SU-DHL-6 (cell line): ENCODE data around the gene KCNN3.

Experiments used
- H2AFZ ChIP-seq: fragments of 200-600 bp; sonication (generic); 2 replicates; pipeline ENCODE4 v1.6.1; 2014; ENCODE audit warnings: low read depth, mild to moderate bottlenecking, moderate library complexity, mixed read lengths, antibody characterized with exemption, low read length; ENCODE audit not compliant: severe bottlenecking
- H3F3A ChIP-seq: fragments of 200-600 bp; shearing (Covaris generic); 2 replicates; pipeline ENCODE4 v1.6.0; 2016; ENCODE audit warnings: antibody characterized with exemption, mild to moderate bottlenecking; ENCODE audit not compliant: insufficient read depth
- H3K27ac ChIP-seq: fragments of 200-600 bp; sonication (generic); 2 replicates; pipeline ENCODE4 v1.5.1; 2016; ENCODE audit warnings: low read depth, mild to moderate bottlenecking, low read length, moderate library complexity, mixed read lengths
- H3K27me3 ChIP-seq: fragments of 200-600 bp; sonication (generic), shearing (Covaris generic); 2 replicates; pipeline ENCODE4 v1.6.0; 2014; ENCODE audit warnings: mild to moderate bottlenecking, low read length
- H3K36me3 ChIP-seq: fragments of 200-600 bp; sonication (generic); 2 replicates; pipeline ENCODE4 v1.6.1; 2014; ENCODE audit warnings: mild to moderate bottlenecking, low read length, mixed read lengths
- H3K4me2 ChIP-seq: fragments of 300-600, 200-600 bp; shearing (Covaris generic), sonication (generic); 2 replicates; pipeline ENCODE4 v1.6.0; 2014; ENCODE audit warnings: low read length, low read depth, mild to moderate bottlenecking; ENCODE audit not compliant: poor library complexity, severe bottlenecking
- H3K4me3 ChIP-seq: fragments of 200-600 bp; sonication (generic); 2 replicates; pipeline ENCODE4 v1.5.1; 2014; ENCODE audit warnings: antibody characterized with exemption, low read length, mild to moderate bottlenecking, mixed read lengths; ENCODE audit not compliant: insufficient read depth, poor library complexity, severe bottlenecking
- H3K79me2 ChIP-seq: fragments of 200-600 bp; sonication (generic); 2 replicates; pipeline ENCODE4 v1.6.1; 2014; ENCODE audit warnings: mild to moderate bottlenecking, low read length, moderate library complexity; ENCODE audit not compliant: insufficient read depth
- H3K9ac ChIP-seq: fragments of 200-600 bp; sonication (generic); 2 replicates; pipeline ENCODE4 v1.7.0; 2014; ENCODE audit warnings: mild to moderate bottlenecking, low read length
- H3K9me2 ChIP-seq: fragments of 200-600 bp; sonication (generic); replicated peaks from 2 replicates; pipeline ENCODE4 v1.6.1; 2014; ENCODE audit warnings: low read length; ENCODE audit not compliant: insufficient read depth
- H3K9me3 ChIP-seq: fragments of 200-600 bp; sonication (generic); 2 replicates; pipeline ENCODE4 v1.6.1; 2014; ENCODE audit warnings: low read length, mixed read lengths; ENCODE audit not compliant: insufficient read depth
- H4K20me1 ChIP-seq: fragments of 200-600 bp; sonication (generic); 2 replicates; pipeline ENCODE4 v1.6.1; 2014; ENCODE audit warnings: low read depth, mild to moderate bottlenecking, antibody characterized with exemption, low read length, moderate library complexity, mixed read lengths
- CTCF ChIP-seq: fragments of 200-600 bp; sonication (generic); IDR thresholded peaks from one replicate; pipeline ENCODE4 v1.5.1; 2017; ENCODE audit warnings: antibody characterized with exemption, mild to moderate bottlenecking, low read length, moderate library complexity; ENCODE audit not compliant: insufficient read depth, poor library complexity, severe bottlenecking
- EZH2phosphoT487 ChIP-seq: fragments of 200-600 bp; sonication (generic), shearing (Covaris generic); conservative IDR thresholded peaks from 2 replicates; pipeline ENCODE4 v1.6.1; 2018; ENCODE audit warnings: mild to moderate bottlenecking, antibody characterized with exemption, low read length, moderate library complexity, mixed read lengths

KCNN3 gene

GRCh38 chr1:154777154-154777553 is 92.9 kb downstream of the KCNN3 start:
- no peaks in the 10 kb centered on the region for H3K36me3 ChIP-seq
- TF ChIP-seq CTCF (no peak), EZH2phosphoT487 (no peak)
- H3K27me3 ChIP-seq = no peaks in the 10 kb centered on the region
- H3K79me2 ChIP-seq = no peaks in the 10 kb centered on the region
- H2AFZ ChIP-seq = no peak overlapping the region
- H3K4me3 ChIP-seq = no peak overlapping the region
- H3K9ac ChIP-seq = no peak overlapping the region
- no peak overlapping the region for H3K4me2 ChIP-seq
- H3K9me3 ChIP-seq = no peaks in the 10 kb centered on the region
- no peaks in the 10 kb centered on the region for H3F3A ChIP-seq
- H3K9me2 ChIP-seq = no peaks in the 10 kb centered on the region
- no peak overlapping the region for H3K27ac ChIP-seq
- no peaks in the 10 kb centered on the region for H4K20me1 ChIP-seq

- H3F3A ChIP-seq = no peaks in the 10 kb centered on the region
- no peak for TF ChIP-seq EZH2phosphoT487
- TF ChIP-seq CTCF = no peak
- H3K27me3 ChIP-seq = no peaks in the 10 kb centered on the region
- no peaks in the 10 kb centered on the region for H3K9me2 ChIP-seq
- no peaks in the 10 kb centered on the region for H3K9me3 ChIP-seq
- no peaks in the 10 kb centered on the region for H3K36me3 ChIP-seq
- no peak overlapping the region for H3K27ac ChIP-seq
- no peak overlapping the region for H3K9ac ChIP-seq
- H3K79me2 ChIP-seq = no peaks in the 10 kb centered on the region
- H3K4me3 ChIP-seq = no peak overlapping the region
- no peaks in the 10 kb centered on the region for H4K20me1 ChIP-seq
- no peak overlapping the region for H3K4me2 ChIP-seq
- H2AFZ ChIP-seq = no peak overlapping the region
These were observed 94.2 kb downstream of the KCNN3 start for GRCh38 chr1:154775621-154776605.

- Histone ChIP-seq H3F3A (no peaks in the 10 kb centered on the region), H4K20me1 (no peaks in the 10 kb centered on the region), H3K36me3 (no peaks in the 10 kb centered on the region), H3K9me3 (no peaks in the 10 kb centered on the region), H3K9ac (no peak overlapping the region), H3K4me3 (no peak overlapping the region), H2AFZ (no peak overlapping the region), H3K27ac (no peak overlapping the region), H3K27me3 (no peaks in the 10 kb centered on the region), H3K9me2 (no peaks in the 10 kb centered on the region), H3K4me2 (no peak overlapping the region), H3K79me2 (no peaks in the 10 kb centered on the region)
- TF ChIP-seq CTCF (no peak), EZH2phosphoT487 (no peak)
These were observed 95.8 kb downstream of the KCNN3 start for GRCh38 chr1:154774175-154774855.
